ENCODE measurements around the gene LRRC42.

DNA sequence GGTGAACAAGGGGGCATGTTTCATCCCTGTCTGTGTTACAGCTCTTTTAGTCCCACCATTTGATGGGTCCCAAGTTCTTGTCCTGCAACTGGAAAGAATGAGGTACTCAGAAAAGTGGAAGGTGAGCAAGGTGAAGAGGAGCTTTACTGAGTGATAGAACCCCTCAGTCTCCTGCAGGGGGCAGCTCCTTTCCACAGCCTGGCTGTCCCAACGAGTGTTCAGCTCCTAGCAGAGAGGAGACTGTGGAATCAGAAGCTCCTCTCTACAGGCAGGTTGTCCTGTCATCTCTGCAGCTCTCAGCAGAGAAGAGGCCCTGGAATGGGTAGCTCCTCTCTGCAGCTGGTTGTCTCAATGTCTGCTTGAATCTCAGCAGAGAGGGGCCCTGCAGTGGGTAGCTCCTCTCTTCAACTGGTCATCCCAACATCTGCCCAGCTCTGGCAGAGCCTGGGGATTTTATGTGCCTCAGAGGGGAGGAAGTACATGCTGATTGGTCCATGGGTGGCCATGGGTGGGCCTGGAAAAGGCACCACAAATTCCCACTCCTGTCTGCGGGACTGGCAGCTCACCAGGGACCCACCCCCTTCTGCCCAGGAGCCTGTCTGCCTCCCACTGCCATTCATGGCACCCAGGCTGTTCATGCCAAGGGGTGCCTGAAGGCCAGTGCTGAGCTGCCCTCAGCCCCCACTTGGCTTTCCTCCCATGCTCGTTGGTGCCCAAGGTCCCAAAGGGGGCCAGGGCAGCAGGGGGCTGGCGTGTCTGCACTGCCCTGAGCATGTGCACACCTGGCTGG lies 46.1 kb downstream of the LRRC42 start:
- TF ChIP-seq SMAD4 (CRISPR knock-in tag; conservative IDR thresholded peaks at IDR 0.05) (no peak), POLR2A (conservative IDR thresholded peaks at IDR 0.05) (no peak), XRCC5 (IDR thresholded peaks at IDR 0.05; ENCODE audit: low read depth, low read length) (no peak), ATF7 (IDR thresholded peaks at IDR 0.05) (no peak), RFX1 (IDR thresholded peaks at IDR 0.05) (no peak), ZKSCAN1 (IDR thresholded peaks at IDR 0.05; ENCODE audit: low read depth, low read length) (no peak), SREBF2 (CRISPR knock-in tag; IDR thresholded peaks at IDR 0.05) (no peak), YY1 (IDR thresholded peaks at IDR 0.05; ENCODE audit: borderline replicate concordance in 1 of 3, control insufficient read depth in 1 of 3, extremely low read depth in 1 of 3, insufficient read depth in 3 of 3, insufficient read length in 1 of 3, insufficient replicate concordance in 2 of 3, low read depth in 1 of 3, low read length in 2 of 3) (no peak)
- TF ChIP-seq, protein P1, sequence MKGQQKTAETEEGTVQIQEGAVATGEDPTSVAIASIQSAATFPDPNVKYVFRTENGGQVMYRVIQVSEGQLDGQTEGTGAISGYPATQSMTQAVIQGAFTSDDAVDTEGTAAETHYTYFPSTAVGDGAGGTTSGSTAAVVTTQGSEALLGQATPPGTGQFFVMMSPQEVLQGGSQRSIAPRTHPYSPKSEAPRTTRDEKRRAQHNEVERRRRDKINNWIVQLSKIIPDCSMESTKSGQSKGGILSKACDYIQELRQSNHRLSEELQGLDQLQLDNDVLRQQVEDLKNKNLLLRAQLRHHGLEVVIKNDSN (CRISPR knock-in tag; IDR thresholded peaks at IDR 0.05): no peak
- TF ChIP-seq, protein P2, sequence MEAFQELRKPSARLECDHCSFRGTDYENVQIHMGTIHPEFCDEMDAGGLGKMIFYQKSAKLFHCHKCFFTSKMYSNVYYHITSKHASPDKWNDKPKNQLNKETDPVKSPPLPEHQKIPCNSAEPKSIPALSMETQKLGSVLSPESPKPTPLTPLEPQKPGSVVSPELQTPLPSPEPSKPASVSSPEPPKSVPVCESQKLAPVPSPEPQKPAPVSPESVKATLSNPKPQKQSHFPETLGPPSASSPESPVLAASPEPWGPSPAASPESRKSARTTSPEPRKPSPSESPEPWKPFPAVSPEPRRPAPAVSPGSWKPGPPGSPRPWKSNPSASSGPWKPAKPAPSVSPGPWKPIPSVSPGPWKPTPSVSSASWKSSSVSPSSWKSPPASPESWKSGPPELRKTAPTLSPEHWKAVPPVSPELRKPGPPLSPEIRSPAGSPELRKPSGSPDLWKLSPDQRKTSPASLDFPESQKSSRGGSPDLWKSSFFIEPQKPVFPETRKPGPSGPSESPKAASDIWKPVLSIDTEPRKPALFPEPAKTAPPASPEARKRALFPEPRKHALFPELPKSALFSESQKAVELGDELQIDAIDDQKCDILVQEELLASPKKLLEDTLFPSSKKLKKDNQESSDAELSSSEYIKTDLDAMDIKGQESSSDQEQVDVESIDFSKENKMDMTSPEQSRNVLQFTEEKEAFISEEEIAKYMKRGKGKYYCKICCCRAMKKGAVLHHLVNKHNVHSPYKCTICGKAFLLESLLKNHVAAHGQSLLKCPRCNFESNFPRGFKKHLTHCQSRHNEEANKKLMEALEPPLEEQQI (IDR thresholded peaks at IDR 0.05): no peak

Measured in K562 (cell line).